ENCODE measurements around the gene LARP1. TPM values are rescaled to one million over a fixed set of nuclear protein-coding genes. Genes with fewer than 3 reads are reported as not detected.

LARP1 gene
- total and polyA plus RNA-seq, 12 donors = 26.4 to 197 (median 163) TPM

DNA sequence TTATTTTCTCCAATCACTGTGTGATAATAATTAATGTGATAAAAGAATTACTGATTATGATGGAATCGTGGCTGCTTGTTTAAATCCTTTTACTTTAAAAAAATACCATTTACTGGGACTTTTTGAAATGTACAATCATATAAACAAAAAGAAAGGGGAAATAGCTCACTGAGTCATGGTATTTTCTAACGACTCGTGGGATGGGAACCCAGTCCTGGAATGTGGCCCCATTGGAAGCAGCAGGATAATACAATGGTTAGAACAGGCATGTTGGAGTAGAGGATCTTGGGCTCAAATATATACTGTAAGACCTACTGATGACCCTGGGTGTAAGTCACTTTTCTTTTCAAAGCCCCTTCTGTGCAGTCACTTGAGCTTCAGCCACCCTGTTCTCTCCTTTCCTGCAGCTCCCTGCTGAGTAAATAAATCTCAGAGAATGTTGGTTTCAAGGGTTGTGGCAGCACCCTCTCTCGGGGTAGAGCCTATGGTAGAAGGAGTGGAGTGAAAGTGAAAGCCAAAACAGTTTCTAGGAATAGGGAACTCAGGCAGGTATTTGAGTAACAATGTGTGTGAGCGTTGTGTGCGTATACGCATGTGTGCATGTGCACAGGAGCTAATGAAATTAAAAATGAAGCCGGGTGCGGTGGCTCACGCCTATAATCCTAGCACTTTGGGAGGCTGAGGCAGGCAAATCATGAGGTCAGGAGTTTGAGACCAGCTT lies 40.8 kb upstream of the LARP1 start:
- ATAC-seq = peak in 4 of 8 donors; percentile 16 to 55 (median 28)
- DNase-seq = no peak
- intact Hi-C loops (cut with DNase I) = no loop called here
- Histone ChIP-seq H3K27me3 (no peaks in the 10 kb centered on the region), H3K9me3 (no peaks in the 10 kb centered on the region), H3K36me3 (no peaks in the 10 kb centered on the region), H3K27ac (peak overlapping the region in 2 of 10 donors; percentile 15 to 83), H3K4me1 (peaks cover 0 to 28% (median 11%) of the 10 kb centered on the region in 9 donors), H3K4me3 (peak overlapping the region in 1 of 10 donors; percentile 14)
- TF ChIP-seq, protein P1, sequence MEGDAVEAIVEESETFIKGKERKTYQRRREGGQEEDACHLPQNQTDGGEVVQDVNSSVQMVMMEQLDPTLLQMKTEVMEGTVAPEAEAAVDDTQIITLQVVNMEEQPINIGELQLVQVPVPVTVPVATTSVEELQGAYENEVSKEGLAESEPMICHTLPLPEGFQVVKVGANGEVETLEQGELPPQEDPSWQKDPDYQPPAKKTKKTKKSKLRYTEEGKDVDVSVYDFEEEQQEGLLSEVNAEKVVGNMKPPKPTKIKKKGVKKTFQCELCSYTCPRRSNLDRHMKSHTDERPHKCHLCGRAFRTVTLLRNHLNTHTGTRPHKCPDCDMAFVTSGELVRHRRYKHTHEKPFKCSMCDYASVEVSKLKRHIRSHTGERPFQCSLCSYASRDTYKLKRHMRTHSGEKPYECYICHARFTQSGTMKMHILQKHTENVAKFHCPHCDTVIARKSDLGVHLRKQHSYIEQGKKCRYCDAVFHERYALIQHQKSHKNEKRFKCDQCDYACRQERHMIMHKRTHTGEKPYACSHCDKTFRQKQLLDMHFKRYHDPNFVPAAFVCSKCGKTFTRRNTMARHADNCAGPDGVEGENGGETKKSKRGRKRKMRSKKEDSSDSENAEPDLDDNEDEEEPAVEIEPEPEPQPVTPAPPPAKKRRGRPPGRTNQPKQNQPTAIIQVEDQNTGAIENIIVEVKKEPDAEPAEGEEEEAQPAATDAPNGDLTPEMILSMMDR (IDR thresholded peaks at IDR 0.05) = no peak
- 74 to 79% methylated on average over 10 of the region's 10 CpGs for WGBS, 2 donors

GRCh38 chr5:154721481-154722058 lies 33.6 kb upstream of the LARP1 start:
- intact Hi-C loops (cut with DNase I) = no loop called here
- Histone ChIP-seq H3K4me1 (peaks cover 0 to 24% (median 8%) of the 10 kb centered on the region in 9 donors), H3K27me3 (no peaks in the 10 kb centered on the region), H3K36me3 (no peaks in the 10 kb centered on the region), H3K27ac (no peak overlapping the region), H3K4me3 (no peak overlapping the region), H3K9me3 (no peaks in the 10 kb centered on the region)
- TF ChIP-seq, protein P1 (IDR thresholded peaks at IDR 0.05) = no peak
- ATAC-seq = no peak
- WGBS, 2 donors = 67 to 72% methylated on average over 5 of the region's 5 CpGs
- no peak for DNase-seq

DNA sequence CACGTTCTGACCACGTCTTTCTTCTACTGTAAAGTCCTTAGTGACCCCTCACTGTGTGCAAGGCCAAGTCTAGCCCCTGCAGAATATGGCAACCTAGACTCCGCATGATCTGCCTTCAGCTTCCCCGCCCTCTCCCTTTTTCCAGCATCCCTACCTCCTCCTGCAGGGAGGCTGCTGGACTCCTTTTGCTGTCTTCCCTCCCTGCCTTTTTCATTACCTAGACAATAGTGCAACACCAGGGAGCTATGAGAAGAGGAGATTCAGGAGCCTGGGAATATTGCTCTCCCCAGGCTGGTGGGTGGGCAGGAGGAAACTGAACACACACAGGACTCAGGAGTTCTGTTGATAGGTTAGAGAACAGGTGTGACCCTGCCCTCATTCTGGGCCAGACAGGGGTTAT lies 33.1 kb upstream of the LARP1 start:
- Histone ChIP-seq H3K4me3 (no peak overlapping the region), H3K27me3 (no peaks in the 10 kb centered on the region), H3K27ac (no peak overlapping the region), H3K36me3 (no peaks in the 10 kb centered on the region), H3K9me3 (no peaks in the 10 kb centered on the region), H3K4me1 (peaks cover 0 to 24% (median 8%) of the 10 kb centered on the region in 9 donors)
- 80 to 87% methylated on average over 4 of the region's 4 CpGs for WGBS, 2 donors
- ATAC-seq (no peak), DNase-seq (no peak)
- intact Hi-C loops (cut with DNase I) = no loop called here
- TF ChIP-seq, protein P1 (IDR thresholded peaks at IDR 0.05) = no peak

DNA sequence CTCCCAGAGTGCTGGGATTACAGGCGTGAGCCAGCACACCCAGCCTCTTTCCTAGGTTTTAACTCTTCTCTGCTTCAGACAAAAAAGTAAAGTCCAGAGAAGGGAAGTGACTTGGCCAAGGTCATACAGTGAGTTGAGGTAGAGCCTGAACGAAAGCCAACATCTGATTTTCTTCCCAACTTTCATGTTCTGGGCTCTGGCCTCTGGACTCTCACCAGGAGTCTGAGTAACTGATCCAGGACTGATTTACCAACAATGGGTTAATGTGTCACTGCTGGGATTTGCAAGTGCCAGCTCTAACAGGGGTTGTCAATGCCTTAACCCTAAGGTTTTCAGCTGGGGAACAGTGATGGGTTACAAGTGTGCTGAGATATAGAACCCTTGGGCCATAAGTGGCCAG lies 32.2 kb upstream of the LARP1 start:
- H3K9me3 ChIP-seq = no peaks in the 10 kb centered on the region

More for the DNA sequence above, 32.2 kb upstream of the LARP1 start:
- TF ChIP-seq, protein P1 (IDR thresholded peaks at IDR 0.05) = no peak
- no peak for DNase-seq
- no peak overlapping the region for H3K27ac ChIP-seq
- no peaks in the 10 kb centered on the region for H3K36me3 ChIP-seq
- H3K4me3 ChIP-seq = no peak overlapping the region
- intact Hi-C loops (cut with DNase I) = no loop called here
- ATAC-seq = no peak
- no peaks in the 10 kb centered on the region for H3K27me3 ChIP-seq
- WGBS, 2 donors = 95 to 100% methylated on average over 2 of the region's 2 CpGs
- peaks cover 0 to 24% (median 8%) of the 10 kb centered on the region in 9 donors for H3K4me1 ChIP-seq

Measured in heart right ventricle (tissue), 16 donors.